ENCODE data around the gene IGF2R. TPM values are rescaled to one million over a fixed set of nuclear protein-coding genes. Genes with fewer than 3 reads are reported as not detected.

IGF2R gene
- total RNA-seq, 2 donors from 2014 or later, result 50.8 TPM

DNA sequence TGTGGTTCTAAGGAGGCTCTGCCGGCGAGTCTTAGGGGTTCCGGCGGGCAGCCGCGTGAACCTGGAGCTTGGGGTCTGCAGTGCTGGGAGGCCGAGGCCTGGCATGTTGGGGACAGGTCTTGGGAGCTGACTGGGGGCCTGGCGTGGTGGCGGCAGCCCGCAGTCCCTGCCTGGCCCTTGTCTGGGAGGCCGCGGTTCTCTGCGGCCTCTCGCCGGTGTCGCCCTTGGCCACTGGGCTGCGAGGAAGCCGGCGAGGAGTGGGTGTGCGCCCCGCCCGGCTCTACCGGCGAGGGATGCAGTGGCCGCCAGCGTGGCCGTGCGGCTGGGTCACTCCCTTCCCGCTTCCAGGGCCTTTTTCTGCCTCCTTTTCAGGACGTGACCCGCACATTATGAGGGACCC is 36.3 kb downstream of the IGF2R start:
- Histone ChIP-seq H3K27ac (no peak overlapping the region), H3K4me3 (no peak overlapping the region), H3K36me3 (replicated peaks in 1 of 2; ENCODE audit: insufficient read depth in 1 of 2, low read depth in 2 of 2) (peaks cover 0 to 2% of the 10 kb centered on the region in 2 donors), H3K9me3 (no peaks in the 10 kb centered on the region), H3K27me3 (no peaks in the 10 kb centered on the region), H3K4me1 (peaks cover 15% of the 10 kb centered on the region)
- ATAC-seq, result no peak
- WGBS, 2 donors, result 85 to 92% methylated on average over 29 to 31 of the region's 31 CpGs
- intact Hi-C loops (cut with DNase I), result no loop called here
- TF ChIP-seq, protein P1, sequence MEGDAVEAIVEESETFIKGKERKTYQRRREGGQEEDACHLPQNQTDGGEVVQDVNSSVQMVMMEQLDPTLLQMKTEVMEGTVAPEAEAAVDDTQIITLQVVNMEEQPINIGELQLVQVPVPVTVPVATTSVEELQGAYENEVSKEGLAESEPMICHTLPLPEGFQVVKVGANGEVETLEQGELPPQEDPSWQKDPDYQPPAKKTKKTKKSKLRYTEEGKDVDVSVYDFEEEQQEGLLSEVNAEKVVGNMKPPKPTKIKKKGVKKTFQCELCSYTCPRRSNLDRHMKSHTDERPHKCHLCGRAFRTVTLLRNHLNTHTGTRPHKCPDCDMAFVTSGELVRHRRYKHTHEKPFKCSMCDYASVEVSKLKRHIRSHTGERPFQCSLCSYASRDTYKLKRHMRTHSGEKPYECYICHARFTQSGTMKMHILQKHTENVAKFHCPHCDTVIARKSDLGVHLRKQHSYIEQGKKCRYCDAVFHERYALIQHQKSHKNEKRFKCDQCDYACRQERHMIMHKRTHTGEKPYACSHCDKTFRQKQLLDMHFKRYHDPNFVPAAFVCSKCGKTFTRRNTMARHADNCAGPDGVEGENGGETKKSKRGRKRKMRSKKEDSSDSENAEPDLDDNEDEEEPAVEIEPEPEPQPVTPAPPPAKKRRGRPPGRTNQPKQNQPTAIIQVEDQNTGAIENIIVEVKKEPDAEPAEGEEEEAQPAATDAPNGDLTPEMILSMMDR (IDR thresholded peaks at IDR 0.05), result no peak
- no peak for TF ChIP-seq POLR2A (IDR thresholded peaks at IDR 0.05)
- no peak for DNase-seq

GRCh38 chr6:160005861-160006540 is 37.1 kb downstream of the IGF2R start:
- no peaks in the 10 kb centered on the region for H3K27me3 ChIP-seq
- H3K36me3 ChIP-seq (replicated peaks in 1 of 2; ENCODE audit: insufficient read depth in 1 of 2, low read depth in 2 of 2), result peaks cover 0 to 2% of the 10 kb centered on the region in 2 donors
- peak in 2 of 4 donors; percentile 23 to 30 for DNase-seq
- peak; percentile 53 for ATAC-seq
- no peak for TF ChIP-seq POLR2A (IDR thresholded peaks at IDR 0.05)
- TF ChIP-seq, protein P1 (IDR thresholded peaks at IDR 0.05), result no peak
- H3K4me1 ChIP-seq, result peaks cover 15% of the 10 kb centered on the region
- intact Hi-C loops (cut with DNase I), result no loop called here
- H3K4me3 ChIP-seq, result no peak overlapping the region
- no peaks in the 10 kb centered on the region for H3K9me3 ChIP-seq
- 67 to 78% methylated on average over 42 to 57 of the region's 57 CpGs for WGBS, 2 donors
- no peak overlapping the region for H3K27ac ChIP-seq

DNA sequence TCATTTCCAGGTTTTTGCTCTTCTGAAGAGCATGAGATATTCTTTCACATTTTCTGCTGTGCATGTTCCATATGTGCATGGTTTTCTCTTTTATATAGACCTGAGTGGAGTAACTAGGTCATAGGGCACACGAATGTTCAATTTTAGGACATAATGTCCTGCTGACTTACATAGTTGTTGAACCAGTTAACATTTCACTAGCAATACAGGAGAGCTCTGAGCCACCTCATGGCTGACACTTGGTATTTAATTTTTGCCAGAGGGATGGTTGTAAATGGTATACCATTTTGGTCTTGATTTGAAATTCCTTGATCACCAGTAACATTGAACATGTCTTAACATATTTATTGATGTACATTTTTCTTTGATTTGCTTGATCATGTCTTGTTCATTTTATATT is 38.3 kb downstream of the IGF2R start:
- H3K4me1 ChIP-seq, result peaks cover 15% of the 10 kb centered on the region
- peaks cover 0 to 6% of the 10 kb centered on the region in 2 donors for H3K36me3 ChIP-seq (replicated peaks in 1 of 2; ENCODE audit: insufficient read depth in 1 of 2, low read depth in 2 of 2)
- intact Hi-C loops (cut with DNase I), result no loop called here
- ATAC-seq (peak; percentile 56), DNase-seq (no peak)
- no peaks in the 10 kb centered on the region for H3K27me3 ChIP-seq
- H3K27ac ChIP-seq, result no peak overlapping the region
- H3K9me3 ChIP-seq, result no peaks in the 10 kb centered on the region
- H3K4me3 ChIP-seq, result no peak overlapping the region
- TF ChIP-seq, protein P1 (IDR thresholded peaks at IDR 0.05), result no peak
- TF ChIP-seq POLR2A (IDR thresholded peaks at IDR 0.05), result no peak
- WGBS, 2 donors, result 78 to 83% methylated on average over 1 of the region's 1 CpG

- TF ChIP-seq, protein P1 (IDR thresholded peaks at IDR 0.05), result no peak
- no peak for TF ChIP-seq POLR2A (IDR thresholded peaks at IDR 0.05)
- no peaks in the 10 kb centered on the region for H3K27me3 ChIP-seq
- WGBS, 2 donors, result 24 to 37% methylated on average over 2 of the region's 2 CpGs
- no peak overlapping the region for H3K4me3 ChIP-seq
- H3K9me3 ChIP-seq, result no peaks in the 10 kb centered on the region
- H3K4me1 ChIP-seq, result peaks cover 15% of the 10 kb centered on the region
- ATAC-seq (no peak), DNase-seq (no peak)
- intact Hi-C loops (cut with DNase I), result no loop called here
- no peak overlapping the region for H3K27ac ChIP-seq
- H3K36me3 ChIP-seq (replicated peaks in 1 of 2; ENCODE audit: insufficient read depth in 1 of 2, low read depth in 2 of 2), result peaks cover 0 to 6% of the 10 kb centered on the region in 2 donors
Measured at GRCh38 chr6:160007611-160008010, 38.7 kb downstream of the IGF2R start.

- H3K27me3 ChIP-seq, result no peaks in the 10 kb centered on the region
- ATAC-seq (peak; percentile 15), DNase-seq (peak in 2 of 4 donors; percentile 27 to 57)
- WGBS, 2 donors, result 74 to 82% methylated on average over 8 of the region's 8 CpGs
- peaks cover 0 to 7% of the 10 kb centered on the region in 2 donors for H3K36me3 ChIP-seq (replicated peaks in 1 of 2; ENCODE audit: insufficient read depth in 1 of 2, low read depth in 2 of 2)
- H3K27ac ChIP-seq, result no peak overlapping the region
- intact Hi-C loops (cut with DNase I), result no loop called here
- H3K4me1 ChIP-seq, result peaks cover 25% of the 10 kb centered on the region
- no peak overlapping the region for H3K4me3 ChIP-seq
- H3K9me3 ChIP-seq, result no peaks in the 10 kb centered on the region
- no peak for TF ChIP-seq POLR2A (IDR thresholded peaks at IDR 0.05)
- TF ChIP-seq, protein P1 (IDR thresholded peaks at IDR 0.05), result no peak
Measured at GRCh38 chr6:160010067-160010466, 41.2 kb downstream of the IGF2R start.
